CD4-positive, alpha-beta T cell treated with Interleukin-10 for 1 hour (primary cell): Measurements from ENCODE around the gene PAK1.

Source experiments
- DNase-seq: peaks from one replicate; pipeline ENCODE4 v3.0.0-alpha.2; 2020

PAK1 gene

GRCh38 chr11:77359481-77359880 lies 114.4 kb downstream of the PAK1 start:
- no peak for DNase-seq

DNA sequence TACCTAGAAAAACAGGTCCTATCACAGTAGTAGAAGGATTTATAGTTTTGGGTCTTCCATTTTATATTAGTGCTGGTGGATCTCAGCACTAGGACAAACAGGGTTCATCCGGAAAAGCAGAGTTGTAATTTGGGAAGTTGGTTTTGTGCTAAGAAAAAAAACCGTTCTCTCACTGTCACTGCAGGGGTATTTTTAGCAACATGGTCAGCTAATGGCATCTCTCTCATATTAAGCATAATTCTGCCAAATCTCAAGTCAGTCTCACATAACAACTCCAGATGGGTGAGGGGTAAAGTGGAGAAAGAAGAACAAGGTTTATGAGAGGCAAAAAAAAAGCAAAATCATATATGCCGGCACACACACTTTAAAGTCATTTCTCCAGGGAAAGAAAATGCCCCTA lies 120.8 kb downstream of the PAK1 start:
- no peak for DNase-seq

GRCh38 chr11:77351281-77351886 lies 122.5 kb downstream of the PAK1 start:
- DNase-seq, result no peak

- DNase-seq, result no peak
These were observed 125.9 kb downstream of the PAK1 start for GRCh38 chr11:77347948-77348347.

DNA sequence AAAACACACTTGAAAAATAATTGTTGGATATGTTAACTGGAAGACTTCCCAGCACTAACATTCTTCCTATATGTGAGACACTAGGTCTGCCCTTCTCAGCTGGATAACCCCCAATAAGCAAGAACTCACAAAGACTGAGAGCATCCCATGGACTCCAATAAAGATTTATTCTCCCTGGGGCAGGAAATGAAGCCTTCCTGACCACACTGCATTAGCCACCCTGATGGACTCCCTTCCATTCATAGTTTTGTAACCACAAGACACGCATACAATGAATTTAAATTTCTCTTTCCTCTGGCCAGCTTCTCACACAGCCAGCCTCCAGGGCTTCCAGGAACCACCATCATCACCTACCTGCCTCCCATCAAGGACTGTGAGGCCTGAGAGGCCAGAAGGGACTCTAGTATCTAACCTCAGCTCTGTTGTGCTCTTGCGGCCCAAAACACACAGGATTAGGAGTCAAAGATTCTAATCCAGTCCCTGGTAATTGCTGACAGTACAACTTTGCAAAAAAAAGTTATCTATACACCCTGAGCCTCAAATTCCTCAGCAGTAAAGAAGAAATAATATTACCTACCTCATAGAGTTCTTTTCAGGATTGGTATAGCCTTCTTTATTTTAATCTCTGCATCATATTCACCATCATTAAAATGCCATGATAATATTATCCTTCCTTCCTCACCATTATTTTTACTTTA lies 126.8 kb downstream of the PAK1 start:
- DNase-seq, result no peak

GRCh38 chr11:77345621-77346020 lies 128.3 kb downstream of the PAK1 start:
- no peak for DNase-seq

GRCh38 chr11:77340501-77340900 lies 133.4 kb downstream of the PAK1 start:
- no peak for DNase-seq

DNA sequence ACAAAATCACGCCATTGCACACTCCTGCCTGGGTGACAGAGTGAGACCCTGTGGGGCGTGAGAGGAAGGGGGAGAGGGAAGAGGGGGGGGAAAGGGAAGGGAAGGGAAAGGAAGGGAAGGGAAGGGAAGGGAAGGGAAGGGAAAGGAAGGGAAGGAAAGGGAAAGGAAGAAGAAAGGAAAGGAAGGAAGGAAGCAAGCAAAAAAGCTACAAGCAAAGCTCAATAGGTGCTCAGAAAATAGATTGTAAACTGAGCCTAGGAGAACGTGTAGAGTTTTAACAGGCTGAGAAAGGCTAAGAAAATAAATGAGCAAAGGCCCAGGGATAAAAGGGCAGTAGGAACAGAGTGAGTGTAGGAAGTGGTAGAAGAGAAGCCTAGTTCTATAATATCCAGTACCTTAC lies 141.6 kb downstream of the PAK1 start:
- no peak for DNase-seq

GRCh38 chr11:77325159-77325558 lies 148.7 kb downstream of the PAK1 start:
- DNase-seq, result no peak

GRCh38 chr11:77324508-77324907 lies 149.4 kb downstream of the PAK1 start:
- DNase-seq, result no peak

DNA sequence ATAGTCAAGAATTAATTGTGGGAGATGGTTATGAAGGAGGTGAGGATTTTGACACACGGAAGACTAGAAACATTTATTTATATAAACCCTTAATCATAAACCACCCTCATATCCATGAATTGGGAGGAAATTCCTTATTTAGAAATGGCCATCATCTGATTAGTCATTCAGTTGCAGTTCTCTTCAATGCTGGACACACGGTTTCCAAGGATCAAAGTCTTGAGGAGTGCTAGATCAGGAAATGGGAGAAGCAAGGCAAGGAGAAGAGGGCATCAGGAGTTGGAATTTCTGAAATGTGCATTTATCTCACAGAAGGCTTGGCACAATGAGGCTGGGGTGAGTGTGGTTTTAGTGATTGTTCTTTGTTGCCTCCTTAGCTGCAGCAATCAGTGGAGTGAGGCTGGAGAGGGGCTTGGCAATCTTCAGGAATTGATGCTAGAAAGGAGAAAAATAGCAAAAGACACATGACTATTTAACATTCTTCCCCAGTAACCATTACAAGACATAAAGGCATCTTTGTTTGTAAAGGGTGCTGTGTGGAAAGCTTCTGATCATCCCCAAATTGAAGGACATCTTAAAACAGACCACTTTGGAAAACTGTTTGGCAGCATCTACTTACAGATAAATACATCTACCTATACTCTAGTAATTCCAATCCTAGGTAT lies 150.8 kb downstream of the PAK1 start:
- DNase-seq, result no peak

DNA sequence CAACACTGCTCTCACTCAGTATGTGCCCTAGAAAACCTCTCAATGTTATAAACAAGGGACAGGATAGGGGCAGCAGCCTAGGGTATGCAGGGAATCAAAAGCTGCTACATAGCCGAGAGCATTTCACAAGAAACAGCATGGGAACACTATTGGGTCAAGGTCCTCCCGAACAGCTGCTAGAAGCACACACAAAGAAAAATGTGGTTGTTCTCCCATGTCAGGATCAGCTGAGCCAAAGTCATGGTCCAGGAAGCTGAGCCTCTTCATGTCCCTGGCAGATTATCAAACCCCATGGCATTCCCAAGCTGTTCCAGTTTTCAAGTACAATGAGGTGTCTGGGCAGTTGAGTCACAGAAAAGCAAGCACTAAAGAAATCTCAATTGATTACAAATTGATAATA lies 151.4 kb downstream of the PAK1 start:
- DNase-seq, result no peak

DNA sequence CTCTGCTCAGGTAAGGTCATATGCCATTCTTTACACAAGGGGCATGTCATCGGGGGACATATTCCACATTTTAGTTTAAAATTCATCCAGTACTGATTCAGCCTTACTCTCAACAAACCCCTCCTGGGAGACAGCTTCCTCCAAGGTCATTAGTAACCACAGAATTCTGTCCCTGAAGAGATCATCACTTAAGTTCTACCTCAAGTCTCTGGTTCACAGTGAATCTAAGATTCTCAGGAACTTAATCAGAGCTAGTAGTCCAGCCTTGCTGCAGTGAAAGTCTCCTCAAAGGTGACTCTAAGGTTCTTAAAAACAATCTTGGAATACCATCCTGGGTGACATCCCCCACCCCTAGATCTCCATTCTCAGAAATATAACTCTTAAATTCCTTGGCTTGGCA lies 153.5 kb downstream of the PAK1 start:
- DNase-seq, result no peak

- no peak for DNase-seq
These were observed 155.3 kb downstream of the PAK1 start for GRCh38 chr11:77318600-77318999.

GRCh38 chr11:77316733-77317342 lies 157.1 kb downstream of the PAK1 start:
- DNase-seq, result no peak

GRCh38 chr11:77312107-77312506 lies 161.8 kb downstream of the PAK1 start:
- no peak for DNase-seq

DNA sequence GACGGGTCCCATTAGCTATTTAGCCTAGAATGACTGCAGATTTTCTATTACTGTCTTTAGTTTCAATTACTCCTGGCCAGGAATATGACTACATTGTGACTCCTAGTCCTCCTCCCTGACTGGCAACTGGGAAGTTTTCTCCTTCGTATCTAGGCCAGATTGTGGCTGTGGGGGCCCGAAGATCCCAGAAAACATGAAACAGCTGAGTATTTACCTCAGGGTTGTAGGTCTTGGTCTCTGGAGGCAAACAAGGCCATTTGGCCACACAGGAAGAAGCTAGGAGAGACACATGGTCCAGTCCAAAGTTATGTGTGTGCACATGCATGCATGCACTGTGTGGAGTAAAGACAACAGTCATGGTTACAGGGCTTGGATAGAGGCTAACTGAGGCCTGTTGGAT lies 162.2 kb downstream of the PAK1 start:
- DNase-seq, result no peak

- no peak for DNase-seq
These were observed 163.2 kb downstream of the PAK1 start for GRCh38 chr11:77310721-77311120.

- DNase-seq, result no peak
These were observed 164.4 kb downstream of the PAK1 start for GRCh38 chr11:77309401-77310085.

- DNase-seq, result no peak
These were observed 165.1 kb downstream of the PAK1 start for GRCh38 chr11:77308838-77309237.

- no peak for DNase-seq
These were observed 170.6 kb downstream of the PAK1 start for GRCh38 chr11:77303328-77303727.

- DNase-seq, result no peak
These were observed 171.1 kb downstream of the PAK1 start for GRCh38 chr11:77302752-77303151.

DNA sequence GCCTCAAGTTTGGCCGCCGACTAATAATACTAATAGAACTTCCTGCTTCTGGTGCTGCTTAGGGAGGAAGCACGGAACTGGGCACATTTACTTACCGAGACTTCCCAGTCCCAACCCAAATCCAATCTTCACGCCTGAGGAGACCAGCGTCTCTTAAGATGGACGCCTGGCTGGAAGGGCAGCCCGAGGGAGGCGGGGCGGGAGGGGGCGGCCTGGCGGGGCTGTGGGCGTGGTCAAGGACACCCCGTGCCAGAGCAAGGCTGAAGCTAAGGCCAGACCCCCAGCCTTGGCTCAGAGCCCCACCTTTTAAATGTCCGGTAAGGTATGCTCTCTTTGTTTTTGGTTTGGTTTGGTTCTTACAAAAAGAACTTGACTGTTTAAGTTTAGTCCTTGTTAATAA lies 172.4 kb downstream of the PAK1 start, which contains the start of gene GDPD4:
GDPD4 (minus strand) TSS at position 177 of the 400 bp plus-strand sequence. CDS start 16,549 bp downstream, outside the sequence.
- no peak for DNase-seq
